RWPE1 (cell line): ENCODE measurements around the gene CBFB.

ENCODE experiments used
- CTCF ChIA-PET: fragments of 350-600 bp; sonication (Branson Sonifier 250); formaldehyde crosslinking; extraction: SDS; loops from one replicate; lab custom pipeline; 2021; lab: Yijun Ruan, JAX
- POLR2A ChIA-PET: fragments of 400-600 bp; formaldehyde crosslinking; extraction: SDS; loops from one replicate; lab custom pipeline; 2020; ENCODE audit warnings: antibody characterized with exemption; ENCODE audit not compliant: low non-redundant PET; lab: Yijun Ruan, JAX
- DNase-seq: peaks from one replicate; pipeline ENCODE4 v3.0.0; 2012; ENCODE audit warnings: low spot score
- H3K27ac ChIP-seq: fragments of 450-650 bp; 2 replicates; pipeline ENCODE4 v1.5.1; 2017
- CTCF ChIP-seq: fragments of 450-650 bp; conservative IDR thresholded peaks from 2 replicates; pipeline ENCODE4 v1.5.1; 2017; ENCODE audit warnings: low read depth, mild to moderate bottlenecking

The CBFB gene

GRCh38 chr16:66996324-66996982 lies 32.5 kb upstream of the CBFB start:
- ChIA-PET CTCF (no interaction called here), POLR2A (no interaction called here)
- no peak for TF ChIP-seq CTCF
- no peak for DNase-seq
- peak overlapping the region; percentile 49; the same call in 1 of the 2 replicates for H3K27ac ChIP-seq

DNA sequence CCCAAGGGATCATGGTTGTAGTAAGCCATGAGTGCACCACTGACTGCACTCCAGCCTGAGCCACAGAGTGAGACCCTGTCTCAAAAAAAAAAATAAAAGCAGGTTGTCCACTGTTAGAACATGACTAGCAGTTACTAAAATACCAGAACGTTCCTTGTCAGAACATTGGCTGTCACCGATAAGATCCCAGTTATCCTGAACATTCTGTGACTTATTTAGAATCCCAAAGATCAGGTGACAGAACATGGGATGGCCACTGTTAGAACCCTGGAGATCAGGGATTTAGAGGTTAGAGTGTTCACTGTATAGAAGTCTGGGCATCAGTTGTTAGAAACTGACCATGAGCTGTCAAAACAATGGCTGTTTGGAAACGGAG lies 32.0 kb upstream of the CBFB start:
- CTCF ChIA-PET: no interaction called here
- 0 out of 2 replicates have a peak overlapping the region, but pooled peaks have one; percentile 49 for H3K27ac ChIP-seq
- POLR2A ChIA-PET: no interaction called here

GRCh38 chr16:67000384-67001351 lies 28.3 kb upstream of the CBFB start:
- POLR2A ChIA-PET: no interaction called here
- peak overlapping the region; percentile 67 for H3K27ac ChIP-seq
- peak; percentile 61 for DNase-seq
- no peak for TF ChIP-seq CTCF
- CTCF ChIA-PET: interaction anchor here (0.7 kb wide), 2 partner anchors 72 to 90 kb away, joined by 4 read pairs; no protein-coding TSS in a partner anchor

More for the DNA sequence above, 32.0 kb upstream of the CBFB start:
- DNase-seq: no peak
- TF ChIP-seq CTCF: no peak

- DNase-seq: no peak
- POLR2A ChIA-PET: no interaction called here
Observed at GRCh38 chr16:67001726-67002125, 27.2 kb upstream of the CBFB start.

DNA sequence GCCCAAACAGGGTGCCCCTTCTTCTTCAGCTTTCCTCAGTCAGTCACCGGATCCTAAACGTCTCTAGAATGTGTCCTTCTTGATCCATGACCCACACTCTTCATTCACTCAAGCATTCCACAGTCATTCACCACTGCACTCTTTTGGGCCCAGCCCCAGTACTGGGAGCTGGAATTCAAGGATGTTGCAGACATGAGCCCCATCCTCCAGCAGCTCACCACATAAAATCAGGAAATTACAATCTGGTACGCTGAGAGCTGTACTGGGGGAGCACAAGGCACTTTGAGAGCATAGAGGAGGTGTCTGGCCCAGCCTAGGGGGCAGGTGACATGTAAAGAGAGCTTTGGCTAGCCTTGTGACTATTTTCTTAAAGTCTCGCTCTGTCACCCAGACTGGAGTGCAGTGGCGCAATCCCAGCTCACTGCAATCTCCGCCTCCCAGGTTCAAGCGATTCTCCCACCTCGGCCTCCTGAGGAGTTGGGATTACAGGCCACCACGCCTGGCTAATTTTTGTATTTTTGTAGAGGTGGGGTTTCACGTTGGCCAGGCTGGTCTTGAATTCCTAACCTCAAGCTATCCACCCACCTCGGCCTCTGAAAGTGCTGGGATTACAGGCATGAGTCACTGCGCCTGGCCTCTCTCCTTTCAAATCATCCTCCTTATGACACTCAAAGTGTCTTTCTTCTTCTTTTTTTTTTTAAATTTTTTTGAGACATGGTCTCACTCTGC lies 21.9 kb upstream of the CBFB start:
- CTCF ChIA-PET: interaction anchor here (0.5 to 1.1 kb wide), 4 partner anchors 9 to 96 kb away, joined by 3 to 4 read pairs (median 3); partner anchors contain the start of gene CES3
- no peak for DNase-seq
- no peak for TF ChIP-seq CTCF
- H3K27ac ChIP-seq: peak overlapping the region; percentile 18; the same call in 1 of the 2 replicates
- POLR2A ChIA-PET: no interaction called here

More at GRCh38 chr16:67001726-67002125, 27.2 kb upstream of the CBFB start:
- H3K27ac ChIP-seq: no peak overlapping the region
- TF ChIP-seq CTCF: no peak
- CTCF ChIA-PET: no interaction called here

DNA sequence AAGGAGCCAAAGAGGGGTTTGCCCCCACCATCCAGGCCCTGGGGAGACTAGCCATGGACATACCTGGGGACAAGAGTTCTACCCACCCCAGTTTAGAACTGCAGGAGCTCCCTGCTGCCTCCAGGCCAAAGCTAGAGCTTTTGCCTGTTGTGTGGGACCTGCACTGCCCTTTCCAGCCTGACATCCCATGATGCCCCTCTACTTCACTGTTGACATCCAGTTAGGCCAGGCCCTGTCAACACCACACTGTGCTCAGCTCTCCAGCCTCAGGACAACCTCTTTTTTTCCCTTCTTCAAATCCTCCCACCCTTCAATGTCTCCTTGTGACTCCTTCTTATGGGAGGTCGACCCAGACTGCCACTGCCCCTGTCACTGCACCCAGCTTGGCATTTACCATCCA lies 19.8 kb upstream of the CBFB start:
- DNase-seq: no peak
- ChIA-PET CTCF (no interaction called here), POLR2A (no interaction called here)
- H3K27ac ChIP-seq: no peak overlapping the region
- TF ChIP-seq CTCF: no peak
